GM12878 (cell line): ENCODE data around the gene RALGDS. TPM values are rescaled to one million over a fixed set of nuclear protein-coding genes. Genes with fewer than 3 reads are reported as not detected.
A peak's percentile ranks its signal among the peaks of the same experiment; 100 is the strongest.

Source experiments
- ATAC-seq: fragments of 200-7000 bp; cut with Tn5 transposase; 3 replicates; pipeline ENCODE4 v1.9.1; 2020; ENCODE audit warnings: mild to moderate bottlenecking, moderate library complexity
- BruUV-seq: library from RNA; stranded (reverse); fragments of 400-500 nt; replicated peaks from 2 replicates; lab custom pipeline; 2021; lab: Mats Ljungman, UMichigan
- CTCF ChIA-PET: fragments of 300-600 bp; sonication (Branson Sonifier 250); formaldehyde crosslinking; extraction: SDS; loops from one replicate; lab custom pipeline; 2021; ENCODE audit warnings: inconsistent platforms; lab: Yijun Ruan, JAX
- POLR2A ChIA-PET: fragments of 350-600 bp; formaldehyde crosslinking; extraction: SDS; loops from one replicate; lab custom pipeline; 2021; ENCODE audit warnings: inconsistent platforms; lab: Charles Lee
- RAD21 ChIA-PET: fragments of 300-600 bp; sonication (Branson Sonifier 250); formaldehyde crosslinking; loops from one replicate; lab custom pipeline; 2023; ENCODE audit warnings: antibody characterized with exemption; ENCODE audit not compliant: unreplicated experiment; lab: Charles Lee
- SMC1A ChIA-PET: fragments of 300-600 bp; sonication (Branson Sonifier 250); formaldehyde crosslinking; loops from one replicate; lab custom pipeline; 2023; ENCODE audit not compliant: unreplicated experiment, uncharacterized antibody; lab: Charles Lee
- DNase-seq: peaks from one replicate; pipeline ENCODE4 v3.0.0-alpha.2; 2011; ENCODE audit warnings: low read depth, low spot score
- FAIRE-seq: peaks from 3 replicates; lab custom pipeline; 2011; peaks lifted over from hg19 to GRCh38; lab: Jason Lieb, UNC
- H2AFZ ChIP-seq: 2 replicates; pipeline ENCODE4 v1.6.0; 2011; ENCODE audit warnings: low read depth, low read length, control low read depth; ENCODE audit not compliant: control insufficient read depth
- H3K27ac ChIP-seq: 2 replicates; pipeline ENCODE4 v1.5.1; 2011; ENCODE audit warnings: control low read depth; ENCODE audit not compliant: control insufficient read depth, insufficient read depth
- H3K27me3 ChIP-seq, 2 experiments: replicated peaks in 1 of 2; 2 replicates each; pipeline versions ENCODE4 v1.6.0 to v1.6.1; 2011; ENCODE audit warnings: low read length in 1 of 2; ENCODE audit not compliant: control insufficient read depth in 2 of 2, insufficient read depth in 2 of 2
- H3K36me3 ChIP-seq, 2 experiments: 2 replicates each; pipeline ENCODE4 v1.5.1; 2011; ENCODE audit warnings: low read length in 1 of 2; ENCODE audit not compliant: control insufficient read depth in 2 of 2, insufficient read depth in 2 of 2
- H3K4me1 ChIP-seq: 2 replicates; pipeline ENCODE4 v1.6.1; 2011; ENCODE audit warnings: mild to moderate bottlenecking, low read length, moderate library complexity, mixed read lengths; ENCODE audit not compliant: control insufficient read depth, insufficient read depth
- H3K4me2 ChIP-seq: 2 replicates; pipeline ENCODE4 v1.6.0; 2011; ENCODE audit warnings: control low read depth; ENCODE audit not compliant: control insufficient read depth, insufficient read depth
- H3K4me3 ChIP-seq: fragments of 200-600 bp; sonication (generic); 2 replicates; pipeline ENCODE4 v1.5.1; 2016
- H3K79me2 ChIP-seq: 2 replicates; pipeline ENCODE4 v1.6.0; 2011; ENCODE audit warnings: low read length; ENCODE audit not compliant: control insufficient read depth, insufficient read depth
- H3K9ac ChIP-seq: 2 replicates; pipeline ENCODE4 v1.8.0; 2011; ENCODE audit warnings: low read length, control low read depth, mixed read lengths; ENCODE audit not compliant: control insufficient read depth, insufficient read depth
- H3K9me3 ChIP-seq: replicated peaks from 3 replicates; pipeline ENCODE4 v1.5.1; 2011; ENCODE audit warnings: mild to moderate bottlenecking, low read length; ENCODE audit not compliant: control insufficient read depth, insufficient read depth
- H4K20me1 ChIP-seq: 2 replicates; pipeline ENCODE4 v1.6.0; 2011; ENCODE audit not compliant: control insufficient read depth, insufficient read depth
- CBFB ChIP-seq: IDR thresholded peaks from 2 replicates; pipeline ENCODE4 v1.6.1; 2016; ENCODE audit warnings: antibody characterized with exemption, low read depth
- CREB1 ChIP-seq: IDR thresholded peaks from 2 replicates; pipeline ENCODE4 v1.6.1; 2012; ENCODE audit warnings: low read depth, mild to moderate bottlenecking, inconsistent platforms
- ESRRA ChIP-seq: IDR thresholded peaks from 2 replicates; pipeline ENCODE4 v1.6.1; 2012; ENCODE audit warnings: mild to moderate bottlenecking, low read length, improper control_type of control experiment
- FOXK2 ChIP-seq: fragments of 450-650 bp; IDR thresholded peaks from 2 replicates; pipeline ENCODE4 v1.6.1; 2017; ENCODE audit warnings: mild to moderate bottlenecking, moderate library complexity
- GATAD2B ChIP-seq: fragments of 450-650 bp; conservative IDR thresholded peaks from 2 replicates; pipeline ENCODE4 v1.6.1; 2017; ENCODE audit warnings: low read depth, mild to moderate bottlenecking, moderate library complexity
- IRF4 ChIP-seq: IDR thresholded peaks from 2 replicates; pipeline ENCODE4 v1.6.1; 2011; ENCODE audit warnings: low read depth, low read length
- JUNB ChIP-seq: IDR thresholded peaks from 2 replicates; pipeline ENCODE4 v1.6.1; 2016; ENCODE audit warnings: antibody characterized with exemption, mild to moderate bottlenecking
- MYB ChIP-seq: fragments of 150-350 bp; IDR thresholded peaks from 2 replicates; pipeline ENCODE4 v1.6.1; 2014; ENCODE audit warnings: mild to moderate bottlenecking, low read depth, low read length, borderline replicate concordance
- RFX5 ChIP-seq: IDR thresholded peaks from 2 replicates; pipeline ENCODE4 v1.6.1; 2011; ENCODE audit warnings: low read depth, low read length, improper control_type of control experiment
- SMAD5 ChIP-seq: IDR thresholded peaks from 2 replicates; pipeline ENCODE4 v1.6.1; 2016; ENCODE audit warnings: antibody characterized with exemption, low read depth
- TCF7 ChIP-seq: IDR thresholded peaks from 2 replicates; pipeline ENCODE4 v1.6.1; 2014; ENCODE audit warnings: antibody characterized with exemption, borderline replicate concordance
- ZBTB11 ChIP-seq: fragments of 450-650 bp; formaldehyde crosslinking; IDR thresholded peaks from 2 replicates; pipeline ENCODE4 v1.5.0; 2022; ENCODE audit warnings: mild to moderate bottlenecking, missing genetic modification characterization
- ZSCAN29 ChIP-seq: fragments of 450-650 bp; IDR thresholded peaks from 2 replicates; pipeline ENCODE4 v1.6.1; 2017; ENCODE audit warnings: mild to moderate bottlenecking, moderate library complexity
- WGBS: methylation state at CpG from one replicate; pipeline ENCODE4 v1.1.6; 2016; ENCODE audit warnings: low lambda C conversion rate; ENCODE audit not compliant: insufficient replicate concordance, insufficient coverage; ENCODE audit errors: missing lambda C conversion rate; 5-methylcytosine and 5-hydroxymethylcytosine counted together
- in situ Hi-C: fragments of 300-500 bp; cut with MboI; formaldehyde crosslinking; loops from 9 replicates; pipeline ENCODE4 v1.14.3; 2018; ENCODE audit warnings: mixed read lengths
- intact Hi-C: fragments of 100-400 bp; cut with micrococcal nuclease; formaldehyde crosslinking; loops from one replicate; pipeline ENCODE4 v1.14.2; 2022; ENCODE audit not compliant: unreplicated experiment
- polyA plus RNA-seq, 11 experiments: library from polyadenylated mRNA; depleted of rRNA in 4 of 11; unstranded in 6 of 11; stranded (reverse) in 5 of 11; fragments of >200 nt; fragmentation: Nextera tagmentation in 4 of 11; fragmentation: Illumina TruSeq in 1 of 11; extraction: Ambion mirVana in 4 of 11; extraction: Trizol in 1 of 11; gene quantifications; 1 replicate in 1 of 11; 2 replicates in 10 of 11; pipeline versions ENCODE4 v1.2.1 to v1.2.3, GENCODE V29; 2011 to 2016; ENCODE audit warnings: inconsistent platforms in 2 of 11, missing spikeins in 2 of 11, low read depth in 1 of 11
- total RNA-seq, 4 experiments: library from RNA; depleted of rRNA in 3 of 4; stranded (reverse); fragments of >200 nt in 3 of 4; fragmentation: Illumina TruSeq in 1 of 4; extraction: Trizol in 1 of 4; gene quantifications; 2 replicates each; pipeline versions ENCODE4 v1.2.1 to v1.2.3, GENCODE V29; 2013 to 2021
- TF ChIP-seq, protein P1 (sequence below): fragments of 450-650 bp; IDR thresholded peaks from 2 replicates; pipeline ENCODE4 v1.6.1; 2016; ENCODE audit warnings: mild to moderate bottlenecking
- TF ChIP-seq, protein P2 (sequence below): fragments of 450-650 bp; IDR thresholded peaks from 2 replicates; pipeline ENCODE4 v1.6.1; 2017; ENCODE audit warnings: low read depth, mild to moderate bottlenecking, moderate library complexity
- TF ChIP-seq, protein P3 (sequence below): IDR thresholded peaks from 2 replicates; pipeline ENCODE4 v1.6.1; 2012; ENCODE audit warnings: low read depth, low read length, improper control_type of control experiment
- TF ChIP-seq, protein P4 (sequence below): fragments of 450-650 bp; IDR thresholded peaks from 2 replicates; pipeline ENCODE4 v1.6.1; 2017; ENCODE audit warnings: borderline replicate concordance

RALGDS gene
- total and polyA plus RNA-seq, 10 of the 15 experiments (the other 5 are each of a cell fraction or from before 2014, with no cell fraction given): 1.3 to 48.6 (median 21.2) TPM

DNA sequence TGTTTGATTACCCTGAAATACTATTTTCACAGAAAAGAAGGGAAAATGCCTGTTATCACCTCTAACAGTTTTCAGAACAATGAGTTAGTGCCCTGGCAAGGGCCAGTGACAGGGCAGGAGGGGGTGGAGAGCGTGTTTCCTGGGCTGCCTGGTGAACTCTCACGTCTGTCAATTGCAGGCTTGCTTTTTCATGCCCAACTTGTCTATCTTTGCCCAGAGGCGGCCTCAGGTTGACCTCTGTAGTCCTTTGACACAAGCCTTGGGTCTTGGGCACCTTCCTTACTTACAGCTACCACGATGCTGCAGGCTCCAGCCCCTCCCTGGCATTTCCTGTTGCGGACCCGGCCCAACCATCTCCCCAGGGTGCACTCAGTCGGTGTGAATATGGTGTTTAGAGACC, 61.4 kb downstream of the RALGDS start:
- Histone ChIP-seq H3K4me1 (peaks cover 27% of the 10 kb centered on the region), H3K4me3 (no peak overlapping the region), H3K9ac (no peak overlapping the region), H3K4me2 (peak overlapping the region; percentile 42; the same call in 1 of the 2 replicates), H3K27me3 (no peaks in the 10 kb centered on the region), H2AFZ (no peak overlapping the region), H3K9me3 (no peaks in the 10 kb centered on the region), H3K27ac (no peak overlapping the region; the same call in 1 of the 2 replicates), H3K79me2 (no peaks in the 10 kb centered on the region), H4K20me1 (no peaks in the 10 kb centered on the region), H3K36me3 (peaks cover 2 to 13% of the 10 kb centered on the region in 2 experiments; a peak in 3 of 4 replicates)
- in situ Hi-C loops: no loop called here
- intact Hi-C loops: no loop called here
- no peak for DNase-seq
- ChIA-PET POLR2A (no interaction called here), CTCF (interaction anchor here (1.8 kb wide), 1 partner anchor 88 kb away, joined by 6 read pairs; no protein-coding TSS in a partner anchor), SMC1A (no interaction called here), RAD21 (interaction anchor here (1.4 kb wide), 1 partner anchor 85 kb away, joined by 4 read pairs; no protein-coding TSS in a partner anchor)
- no peak; the same call in 2 of the 3 replicates for ATAC-seq
- peak; percentile 7 for FAIRE-seq
- no peak for TF ChIP-seq FOXK2
- TF ChIP-seq, protein P1, sequence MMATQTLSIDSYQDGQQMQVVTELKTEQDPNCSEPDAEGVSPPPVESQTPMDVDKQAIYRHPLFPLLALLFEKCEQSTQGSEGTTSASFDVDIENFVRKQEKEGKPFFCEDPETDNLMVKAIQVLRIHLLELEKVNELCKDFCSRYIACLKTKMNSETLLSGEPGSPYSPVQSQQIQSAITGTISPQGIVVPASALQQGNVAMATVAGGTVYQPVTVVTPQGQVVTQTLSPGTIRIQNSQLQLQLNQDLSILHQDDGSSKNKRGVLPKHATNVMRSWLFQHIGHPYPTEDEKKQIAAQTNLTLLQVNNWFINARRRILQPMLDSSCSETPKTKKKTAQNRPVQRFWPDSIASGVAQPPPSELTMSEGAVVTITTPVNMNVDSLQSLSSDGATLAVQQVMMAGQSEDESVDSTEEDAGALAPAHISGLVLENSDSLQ: no peak
- TF ChIP-seq JUNB: no peak
- no peak for TF ChIP-seq IRF4
- no peak for TF ChIP-seq CREB1
- no peak for TF ChIP-seq ZBTB11 (CRISPR knock-in tag)
- TF ChIP-seq GATAD2B: no peak
- TF ChIP-seq CBFB: no peak
- TF ChIP-seq, protein P2, sequence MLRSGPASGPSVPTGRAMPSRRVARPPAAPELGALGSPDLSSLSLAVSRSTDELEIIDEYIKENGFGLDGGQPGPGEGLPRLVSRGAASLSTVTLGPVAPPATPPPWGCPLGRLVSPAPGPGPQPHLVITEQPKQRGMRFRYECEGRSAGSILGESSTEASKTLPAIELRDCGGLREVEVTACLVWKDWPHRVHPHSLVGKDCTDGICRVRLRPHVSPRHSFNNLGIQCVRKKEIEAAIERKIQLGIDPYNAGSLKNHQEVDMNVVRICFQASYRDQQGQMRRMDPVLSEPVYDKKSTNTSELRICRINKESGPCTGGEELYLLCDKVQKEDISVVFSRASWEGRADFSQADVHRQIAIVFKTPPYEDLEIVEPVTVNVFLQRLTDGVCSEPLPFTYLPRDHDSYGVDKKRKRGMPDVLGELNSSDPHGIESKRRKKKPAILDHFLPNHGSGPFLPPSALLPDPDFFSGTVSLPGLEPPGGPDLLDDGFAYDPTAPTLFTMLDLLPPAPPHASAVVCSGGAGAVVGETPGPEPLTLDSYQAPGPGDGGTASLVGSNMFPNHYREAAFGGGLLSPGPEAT: no peak
- TF ChIP-seq, protein P3, sequence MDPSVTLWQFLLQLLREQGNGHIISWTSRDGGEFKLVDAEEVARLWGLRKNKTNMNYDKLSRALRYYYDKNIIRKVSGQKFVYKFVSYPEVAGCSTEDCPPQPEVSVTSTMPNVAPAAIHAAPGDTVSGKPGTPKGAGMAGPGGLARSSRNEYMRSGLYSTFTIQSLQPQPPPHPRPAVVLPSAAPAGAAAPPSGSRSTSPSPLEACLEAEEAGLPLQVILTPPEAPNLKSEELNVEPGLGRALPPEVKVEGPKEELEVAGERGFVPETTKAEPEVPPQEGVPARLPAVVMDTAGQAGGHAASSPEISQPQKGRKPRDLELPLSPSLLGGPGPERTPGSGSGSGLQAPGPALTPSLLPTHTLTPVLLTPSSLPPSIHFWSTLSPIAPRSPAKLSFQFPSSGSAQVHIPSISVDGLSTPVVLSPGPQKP: no peak
- no peak for TF ChIP-seq ESRRA
- no peak for TF ChIP-seq MYB
- TF ChIP-seq TCF7: no peak
- no peak for TF ChIP-seq ZSCAN29
- TF ChIP-seq, protein P4, sequence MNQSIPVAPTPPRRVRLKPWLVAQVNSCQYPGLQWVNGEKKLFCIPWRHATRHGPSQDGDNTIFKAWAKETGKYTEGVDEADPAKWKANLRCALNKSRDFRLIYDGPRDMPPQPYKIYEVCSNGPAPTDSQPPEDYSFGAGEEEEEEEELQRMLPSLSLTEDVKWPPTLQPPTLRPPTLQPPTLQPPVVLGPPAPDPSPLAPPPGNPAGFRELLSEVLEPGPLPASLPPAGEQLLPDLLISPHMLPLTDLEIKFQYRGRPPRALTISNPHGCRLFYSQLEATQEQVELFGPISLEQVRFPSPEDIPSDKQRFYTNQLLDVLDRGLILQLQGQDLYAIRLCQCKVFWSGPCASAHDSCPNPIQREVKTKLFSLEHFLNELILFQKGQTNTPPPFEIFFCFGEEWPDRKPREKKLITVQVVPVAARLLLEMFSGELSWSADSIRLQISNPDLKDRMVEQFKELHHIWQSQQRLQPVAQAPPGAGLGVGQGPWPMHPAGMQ: no peak
- no peak for TF ChIP-seq SMAD5
- no peak for TF ChIP-seq RFX5
- no TSS peak for BruUV-seq
- WGBS: 2% methylated on average over 7 of the region's 7 CpGs
